ENCODE measurements around the gene IRF3. TPM values are rescaled to one million over a fixed set of nuclear protein-coding genes. Genes with fewer than 3 reads are reported as not detected.
A peak's percentile ranks its signal among the peaks of the same experiment; 100 is the strongest.

IRF3 gene
- total and polyA plus RNA-seq, 2 donors (not counting 1 experiment from before 2014, with no cell fraction given): 233 to 262 TPM

DNA sequence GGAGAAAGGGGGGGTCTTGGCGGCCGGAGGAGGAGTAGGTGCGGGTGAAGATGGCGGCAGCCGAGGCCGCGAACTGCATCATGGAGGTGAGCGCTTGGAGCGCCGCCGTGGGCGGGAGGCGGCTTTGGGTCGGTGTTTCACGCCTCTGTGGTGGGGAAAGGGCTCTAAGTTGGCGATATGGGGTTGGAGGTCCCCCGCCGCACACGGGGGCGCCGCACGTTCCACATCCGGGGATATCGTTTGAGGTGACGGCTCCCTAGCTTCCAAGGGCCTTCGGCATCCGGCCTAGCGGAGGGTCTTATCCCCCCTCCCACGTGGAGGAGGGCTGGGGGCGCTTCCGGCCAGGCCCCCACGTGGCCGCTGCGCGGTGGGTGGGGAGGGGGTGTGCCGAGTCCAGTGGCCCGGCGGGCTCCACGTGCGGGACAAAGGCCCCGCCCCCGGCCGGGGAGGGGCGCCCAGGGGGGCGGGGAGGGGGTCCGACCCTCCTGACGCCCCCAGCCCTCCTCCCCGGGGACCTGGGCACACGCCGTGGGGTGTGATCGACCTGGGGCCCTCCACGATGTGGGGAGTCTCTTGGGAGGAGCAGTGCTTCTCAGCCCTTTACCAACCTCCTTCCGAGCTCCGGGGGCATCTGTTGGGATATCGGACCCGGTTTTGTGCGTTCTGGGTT lies 11.7 kb upstream of the IRF3 start, which contains the start of gene PRMT1:
TSS of gene PRMT1 (plus strand) at position 41 of the 670 bp plus-strand sequence. CDS start at position 51, 10 bp downstream.
- H4K20me1 ChIP-seq (ENCODE audit: control insufficient read depth, insufficient read depth, low read length, poor library complexity, severe bottlenecking): peaks cover 50% of the 10 kb centered on the region
- WGBS (ENCODE audit: insufficient coverage): under 1% methylated on average over 28 of the region's 57 CpGs
- H3K9me3 Mint-ChIP-seq (ENCODE audit: insufficient read depth): no peaks in the 10 kb centered on the region

More for the DNA sequence above, 11.7 kb upstream of the IRF3 start, which contains the start of gene PRMT1:
- peak within 1 kb of the TSS; percentile 88 to 98 (median 97) for H3K4me3 ChIP-seq (ENCODE audit: control extremely low read depth in 1 of 5, extremely low read depth in 1 of 5, insufficient read depth in 1 of 5, low read depth in 2 of 5, low read length in 4 of 5)
- Mint-ChIP-seq H3K4me3 (peak within 1 kb of the TSS; percentile 100), H3K27me3 (no peaks in the 10 kb centered on the region), H3K27ac (peak within 1 kb of the TSS; percentile 96), H3K4me1 (peaks cover 58% of the 10 kb centered on the region)
- H3K36me3 ChIP-seq (replicated peaks in 1 of 2; ENCODE audit: control extremely low read depth in 1 of 2, control insufficient read depth in 1 of 2, extremely low read depth in 1 of 2, insufficient read depth in 2 of 2, low read length in 1 of 2): peaks cover 0 to 21% of the 10 kb centered on the region in 2 experiments
- ATAC-seq (ENCODE audit: low read depth) (peak; percentile 5), DNase-seq (peak; percentile 81)
- peak within 1 kb of the TSS; percentile 86 for H2AFZ ChIP-seq (ENCODE audit: insufficient read depth, low read depth, low read length, poor library complexity, severe bottlenecking)
- peak within 1 kb of the TSS; percentile 92 for H3K9ac ChIP-seq (ENCODE audit: low read length)
- TF ChIP-seq, protein P1, sequence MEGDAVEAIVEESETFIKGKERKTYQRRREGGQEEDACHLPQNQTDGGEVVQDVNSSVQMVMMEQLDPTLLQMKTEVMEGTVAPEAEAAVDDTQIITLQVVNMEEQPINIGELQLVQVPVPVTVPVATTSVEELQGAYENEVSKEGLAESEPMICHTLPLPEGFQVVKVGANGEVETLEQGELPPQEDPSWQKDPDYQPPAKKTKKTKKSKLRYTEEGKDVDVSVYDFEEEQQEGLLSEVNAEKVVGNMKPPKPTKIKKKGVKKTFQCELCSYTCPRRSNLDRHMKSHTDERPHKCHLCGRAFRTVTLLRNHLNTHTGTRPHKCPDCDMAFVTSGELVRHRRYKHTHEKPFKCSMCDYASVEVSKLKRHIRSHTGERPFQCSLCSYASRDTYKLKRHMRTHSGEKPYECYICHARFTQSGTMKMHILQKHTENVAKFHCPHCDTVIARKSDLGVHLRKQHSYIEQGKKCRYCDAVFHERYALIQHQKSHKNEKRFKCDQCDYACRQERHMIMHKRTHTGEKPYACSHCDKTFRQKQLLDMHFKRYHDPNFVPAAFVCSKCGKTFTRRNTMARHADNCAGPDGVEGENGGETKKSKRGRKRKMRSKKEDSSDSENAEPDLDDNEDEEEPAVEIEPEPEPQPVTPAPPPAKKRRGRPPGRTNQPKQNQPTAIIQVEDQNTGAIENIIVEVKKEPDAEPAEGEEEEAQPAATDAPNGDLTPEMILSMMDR (IDR thresholded peaks at IDR 0.05): no peak
- TF ChIP-seq EZH2 (IDR thresholded peaks at IDR 0.05; ENCODE audit: borderline replicate concordance, insufficient read depth, low read depth, low read length, poor library complexity, severe bottlenecking): no peak
- H3K4me2 ChIP-seq (replicated peaks; ENCODE audit: low read depth, low read length, poor library complexity, severe bottlenecking): peak within 1 kb of the TSS; percentile 87
- H3K9me3 ChIP-seq (ENCODE audit: control extremely low read depth in 1 of 3, control insufficient read depth in 2 of 3, insufficient read depth in 1 of 3, low read length in 2 of 3): peaks cover 0 to 5% (median 0%) of the 10 kb centered on the region in 3 donors
- H3K27me3 ChIP-seq (replicated peaks in 1 of 4; ENCODE audit: control extremely low read depth in 1 of 4, control insufficient read depth in 3 of 4, insufficient read depth in 4 of 4, low read length in 3 of 4): no peaks in the 10 kb centered on the region
- peak within 1 kb of the TSS; percentile 93 to 98 for H3K27ac ChIP-seq (ENCODE audit: low read length in 2 of 2)
- H3K4me1 ChIP-seq (ENCODE audit: control insufficient read depth in 2 of 2, insufficient read depth in 2 of 2, low read length in 2 of 2): peaks cover 37 to 72% of the 10 kb centered on the region in 2 donors
- CTCF ChIA-PET: interaction anchor here (0.6 to 6.5 kb wide), 16 partner anchors 10 to 224 kb away, joined by 3 to 50 read pairs (median 4); partner anchors contain the start of genes ALDH16A1, BCL2L12, FLT3LG and IRF3
- intact Hi-C loops (cut with micrococcal nuclease): loop anchor here (1.0 to 10.0 kb wide), 5 partner anchors 37 to 563 kb away; partner anchors contain the start of genes C19orf73, FUZ, LIN7B and PPFIA3
- POLR2A ChIA-PET: interaction anchor here (0.6 to 6.7 kb wide), 10 partner anchors 13 to 224 kb away, joined by 3 to 53 read pairs (median 7); partner anchors contain the start of genes ALDH16A1, BCL2L12, FLT3LG and IRF3
- H3K79me2 ChIP-seq (ENCODE audit: control insufficient read depth, insufficient read depth, low read length): peaks cover 50% of the 10 kb centered on the region
